Nephron (organoid): ENCODE results near the gene PJVK.
A peak's percentile ranks its signal among the peaks of the same experiment; 100 is the strongest.

Experiments
- H3K27ac Mint-ChIP-seq, 3 experiments: 2 replicates each; pipeline ENCODE4 v1.8.0; 2020; ENCODE audit warnings: mixed read lengths in 3 of 3, mild to moderate bottlenecking in 2 of 3, moderate library complexity in 1 of 3
- H3K27me3 Mint-ChIP-seq: 2 replicates; pipeline ENCODE4 v1.8.0; 2021; ENCODE audit warnings: low read depth, mild to moderate bottlenecking, moderate library complexity, mixed read lengths
- H3K36me3 Mint-ChIP-seq: 2 replicates; pipeline ENCODE4 v1.8.0; 2020; ENCODE audit warnings: low read depth, mixed read lengths
- H3K4me1 Mint-ChIP-seq: 2 replicates; pipeline ENCODE4 v1.8.0; 2020; ENCODE audit warnings: mixed read lengths
- H3K4me3 Mint-ChIP-seq, 3 experiments: 2 replicates each; pipeline ENCODE4 v1.8.0; 2020; ENCODE audit warnings: mild to moderate bottlenecking in 3 of 3, mixed read lengths in 3 of 3, moderate library complexity in 2 of 3
- H3K9me3 Mint-ChIP-seq: 2 replicates; pipeline ENCODE4 v1.8.0; 2020; ENCODE audit warnings: mixed read lengths
- CTCF ChIP-seq, 3 experiments: fragments of 200-600 bp; sonication (generic); IDR thresholded peaks; one replicate each; pipeline ENCODE4 v1.5.0; 2021; ENCODE audit warnings: antibody characterized with exemption in 3 of 3; ENCODE audit not compliant: unreplicated experiment in 3 of 3

Gene PJVK

DNA sequence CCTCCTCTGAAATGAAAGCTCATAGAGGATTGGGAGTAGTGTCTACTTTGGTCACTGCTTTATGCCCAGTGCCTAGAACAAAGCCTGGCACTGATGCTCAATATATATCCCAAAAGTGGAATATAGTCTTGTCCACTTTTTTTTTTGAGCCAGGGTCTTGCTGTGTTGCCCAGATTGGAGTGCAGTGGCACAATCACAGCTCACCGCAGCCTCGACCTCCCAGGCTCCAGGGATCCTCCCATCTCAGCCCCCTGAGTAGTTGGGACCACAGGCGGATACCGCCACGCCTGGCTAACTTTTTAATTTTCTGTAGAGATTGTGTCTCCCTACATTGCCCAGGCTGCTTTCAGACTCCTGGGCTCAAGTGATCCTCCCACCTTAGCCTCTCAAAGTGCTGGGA, 23.4 kb downstream of the PJVK start:
- H3K4me3 Mint-ChIP-seq: no peak overlapping the region
- TF ChIP-seq CTCF (IDR thresholded peaks at IDR 0.05; ENCODE audit: unreplicated experiment in 3 of 3): no peak
- H3K9me3 Mint-ChIP-seq: no peaks in the 10 kb centered on the region
- H3K27me3 Mint-ChIP-seq: no peaks in the 10 kb centered on the region
- H3K4me1 Mint-ChIP-seq: peaks cover 37% of the 10 kb centered on the region
- peaks cover 12% of the 10 kb centered on the region for H3K36me3 Mint-ChIP-seq
- no peak overlapping the region for H3K27ac Mint-ChIP-seq

DNA sequence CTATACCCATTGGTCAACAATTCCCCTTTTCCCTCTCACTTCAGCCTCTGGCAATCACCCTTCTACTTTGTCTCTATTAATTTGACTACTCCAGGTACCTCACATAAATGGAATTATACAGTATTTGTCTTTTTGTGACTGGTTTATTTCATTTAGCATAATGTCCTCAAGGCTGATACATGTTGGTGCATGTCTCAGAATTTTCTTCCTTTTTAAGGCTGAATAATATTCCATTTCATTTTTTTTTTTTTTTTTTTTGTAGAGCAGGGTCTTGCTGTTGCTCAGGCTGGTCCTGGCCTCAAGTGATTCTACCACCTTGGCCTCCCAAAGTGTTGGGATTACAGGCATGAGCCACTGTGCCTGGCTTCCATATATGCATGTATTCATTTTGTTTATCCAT, 25.3 kb downstream of the PJVK start:
- peak overlapping the region in 1 of 3 experiments; percentile 36 for H3K27ac Mint-ChIP-seq
- H3K4me3 Mint-ChIP-seq: peak overlapping the region; percentile 42 to 80 (median 68)
- H3K4me1 Mint-ChIP-seq: peaks cover 42% of the 10 kb centered on the region
- H3K27me3 Mint-ChIP-seq: no peaks in the 10 kb centered on the region
- TF ChIP-seq CTCF (IDR thresholded peaks at IDR 0.05; ENCODE audit: unreplicated experiment in 3 of 3): no peak
- peaks cover 12% of the 10 kb centered on the region for H3K36me3 Mint-ChIP-seq
- no peaks in the 10 kb centered on the region for H3K9me3 Mint-ChIP-seq

DNA sequence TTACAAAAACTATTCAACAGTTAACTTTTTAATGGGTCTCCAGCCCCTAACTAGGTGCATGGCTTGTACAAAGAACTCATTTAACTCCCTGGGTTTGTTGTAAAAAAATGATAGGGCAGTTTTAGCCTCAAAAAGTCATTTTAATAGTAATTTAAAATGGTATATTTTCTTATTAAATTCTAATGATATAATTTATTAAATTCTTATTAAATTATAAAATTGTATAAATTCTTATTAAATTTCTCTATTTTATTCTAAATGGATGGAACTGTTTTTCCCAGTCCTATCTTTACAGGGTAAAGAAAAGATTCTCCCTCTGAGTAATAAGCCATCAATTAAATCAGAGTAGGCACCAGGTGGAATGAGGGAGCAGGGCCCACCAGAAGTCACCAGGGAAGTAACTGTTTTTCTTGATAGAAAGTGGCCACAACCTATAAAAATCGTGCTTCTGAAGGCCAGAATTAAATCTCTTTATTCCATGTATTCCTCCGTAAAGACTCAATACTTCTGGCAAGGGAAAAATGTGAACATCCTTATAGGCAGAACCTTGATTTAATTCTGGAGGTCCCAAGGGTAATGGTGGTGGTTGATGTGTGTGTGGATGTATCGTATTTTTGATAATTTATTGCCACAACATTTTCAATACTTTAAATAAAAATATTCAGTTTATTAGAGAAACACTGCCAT, 26.4 kb downstream of the PJVK start:
- H3K4me1 Mint-ChIP-seq: peaks cover 53% of the 10 kb centered on the region
- H3K36me3 Mint-ChIP-seq: peaks cover 8% of the 10 kb centered on the region
- no peak for TF ChIP-seq CTCF (IDR thresholded peaks at IDR 0.05; ENCODE audit: unreplicated experiment in 3 of 3)
- H3K27me3 Mint-ChIP-seq: no peaks in the 10 kb centered on the region
- peak overlapping the region; percentile 93 to 95 (median 95) for H3K4me3 Mint-ChIP-seq
- H3K9me3 Mint-ChIP-seq: no peaks in the 10 kb centered on the region
- H3K27ac Mint-ChIP-seq: peak overlapping the region; percentile 97 to 100 (median 99)

DNA sequence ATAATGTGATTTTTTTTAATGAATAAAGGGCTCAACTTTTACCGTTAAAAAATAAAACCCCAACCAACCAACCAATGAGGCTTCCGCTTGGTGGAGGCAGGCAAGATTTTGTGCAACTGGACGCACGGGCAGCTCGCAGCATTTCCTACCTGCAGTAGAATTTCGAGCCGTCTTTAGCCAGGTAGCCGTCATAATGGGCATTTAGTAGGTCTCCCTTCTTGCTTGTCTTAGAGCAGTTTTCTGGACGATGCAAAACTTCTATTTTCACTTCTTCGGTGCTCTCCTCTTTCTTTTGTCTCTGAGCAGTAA, 26.9 kb downstream of the PJVK start:
- no peaks in the 10 kb centered on the region for H3K27me3 Mint-ChIP-seq
- H3K4me1 Mint-ChIP-seq: peaks cover 57% of the 10 kb centered on the region
- peak overlapping the region; percentile 97 to 100 (median 99) for H3K27ac Mint-ChIP-seq
- H3K9me3 Mint-ChIP-seq: no peaks in the 10 kb centered on the region
- peak overlapping the region; percentile 93 to 95 (median 95) for H3K4me3 Mint-ChIP-seq
- H3K36me3 Mint-ChIP-seq: peaks cover 8% of the 10 kb centered on the region
- TF ChIP-seq CTCF (IDR thresholded peaks at IDR 0.05; ENCODE audit: unreplicated experiment in 3 of 3): no peak

DNA sequence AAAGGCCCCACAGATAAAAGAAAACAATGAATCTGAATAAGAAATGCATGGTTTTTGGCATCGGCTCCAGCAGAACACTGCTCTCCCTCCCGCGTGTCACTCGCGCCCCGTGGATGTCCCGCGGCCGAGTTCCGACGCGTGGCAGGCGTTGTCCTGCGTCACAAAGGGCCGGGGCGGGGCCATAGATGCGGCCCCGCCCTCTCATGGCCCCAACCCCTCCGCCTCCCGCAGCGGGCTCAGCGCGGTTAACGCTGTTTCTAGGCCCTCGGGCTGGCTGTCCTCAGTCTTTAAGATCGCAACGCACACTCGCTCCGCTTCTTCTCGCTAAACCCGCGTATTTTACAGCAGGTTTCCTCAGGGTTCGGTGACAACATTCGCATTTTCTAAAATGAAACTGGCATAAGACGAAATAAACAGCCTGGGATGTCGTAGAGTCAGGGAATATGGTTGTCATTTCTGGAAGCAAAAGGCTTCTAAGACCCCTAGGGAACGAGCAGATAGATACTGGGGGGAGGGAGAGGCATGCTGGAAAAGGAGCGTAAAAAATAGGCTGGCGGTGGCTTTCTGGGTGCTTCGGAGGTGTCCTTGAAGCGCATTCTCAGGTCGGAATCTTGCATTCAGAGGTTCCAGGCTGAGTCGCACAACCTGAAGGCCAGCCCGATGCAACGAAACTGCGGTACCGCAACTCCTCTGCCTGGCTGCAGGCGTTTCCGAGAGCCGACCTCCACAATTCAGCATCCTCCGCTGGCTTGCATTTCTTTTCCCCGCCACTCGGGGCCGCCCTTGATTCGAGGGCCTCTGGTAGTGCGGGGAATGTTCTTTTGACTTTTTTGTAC, 27.5 kb downstream of the PJVK start, which contains the start of gene FKBP7:
Gene FKBP7, minus strand, starts transcription at position 162 of the 836 bp plus-strand sequence. Its CDS starts 101 bp downstream, at position 61.
- peak within 1 kb of the TSS; percentile 97 to 100 (median 99) for H3K27ac Mint-ChIP-seq
- no peaks in the 10 kb centered on the region for H3K9me3 Mint-ChIP-seq
- H3K4me1 Mint-ChIP-seq: peaks cover 52% of the 10 kb centered on the region
- peak within 1 kb of the TSS; percentile 93 to 95 (median 95) for H3K4me3 Mint-ChIP-seq
- H3K36me3 Mint-ChIP-seq: peaks cover 8% of the 10 kb centered on the region
- H3K27me3 Mint-ChIP-seq: no peaks in the 10 kb centered on the region
- TF ChIP-seq CTCF (IDR thresholded peaks at IDR 0.05; ENCODE audit: unreplicated experiment in 3 of 3): peak; percentile 50 to 67 (median 51)
